Stromal cell of bone marrow (primary cell): Measurements from ENCODE around the gene TENM3.
A peak's percentile ranks its signal among the peaks of the same experiment; 100 is the strongest.
"Not testable (repeated sequence)": the region's sequence is repeated elsewhere in the genome, so short reads cannot be mapped to it uniquely, and the experiment has no call there.

ENCODE experiments used
- DNase-seq: peaks from one replicate; pipeline ENCODE4 v3.0.0-alpha.2; 2012; ENCODE audit warnings: low read depth

TENM3 gene

DNA sequence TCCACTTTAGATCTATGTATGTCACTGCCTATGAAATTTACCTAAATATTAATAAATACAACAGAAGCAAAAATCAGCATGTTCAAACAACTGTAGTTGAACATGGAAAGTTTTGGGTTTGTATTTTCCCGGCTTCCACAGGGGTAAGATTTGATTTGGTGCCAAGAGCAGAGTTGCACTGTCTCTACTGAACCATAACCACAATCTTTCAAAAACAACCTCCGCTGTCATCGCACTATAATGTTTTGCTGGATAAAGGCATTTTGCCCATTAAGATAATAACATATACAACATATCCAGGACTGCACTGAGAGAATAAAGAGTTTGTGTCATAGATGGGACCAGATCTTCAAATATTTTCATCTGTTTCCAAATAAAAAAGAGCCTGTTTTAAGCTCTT is 94.9 kb downstream of the TENM3 start:
- DNase-seq, result no peak

DNA sequence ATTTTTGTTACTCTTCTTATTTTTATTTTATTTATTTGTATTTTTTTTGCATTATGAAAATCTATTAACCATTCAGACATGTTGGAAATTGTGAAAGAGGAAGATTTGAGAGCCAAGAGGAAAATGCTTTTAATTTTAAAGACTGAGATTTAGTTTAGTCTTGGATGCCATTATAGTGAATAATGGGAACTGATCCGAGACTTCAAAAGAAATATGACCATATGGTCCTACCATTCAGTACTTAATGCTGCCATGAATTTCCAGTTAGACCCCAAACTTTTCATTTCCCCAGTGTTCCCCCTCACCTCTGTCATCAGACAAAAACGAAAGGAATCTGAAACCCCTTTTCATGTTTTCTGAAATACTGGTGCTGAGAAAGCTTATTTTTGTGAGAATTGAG is 95.5 kb downstream of the TENM3 start:
- no peak for DNase-seq

GRCh38 chr4:182339221-182339641 is 96.0 kb downstream of the TENM3 start:
- DNase-seq, result no peak

GRCh38 chr4:182343453-182343852 is 100.3 kb downstream of the TENM3 start:
- DNase-seq, result no peak

DNA sequence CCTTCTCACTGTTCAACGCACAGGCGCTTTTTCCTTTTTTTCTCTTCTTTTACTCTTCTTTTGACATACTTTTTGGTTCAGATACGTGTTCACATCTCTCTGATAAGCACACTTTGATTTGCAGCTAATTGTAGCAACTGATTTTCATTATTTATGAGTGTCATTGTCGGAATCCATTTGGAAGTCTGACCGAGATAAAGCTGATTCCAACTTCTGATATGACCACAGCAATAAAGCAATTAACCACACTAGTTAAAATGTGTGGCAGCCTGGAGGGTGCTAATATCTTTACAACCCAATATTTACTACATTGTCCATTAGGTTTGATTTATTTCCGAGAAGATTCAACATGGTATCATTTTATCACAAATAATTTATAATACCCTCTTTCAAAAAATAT is 101.8 kb downstream of the TENM3 start:
- no peak for DNase-seq

DNA sequence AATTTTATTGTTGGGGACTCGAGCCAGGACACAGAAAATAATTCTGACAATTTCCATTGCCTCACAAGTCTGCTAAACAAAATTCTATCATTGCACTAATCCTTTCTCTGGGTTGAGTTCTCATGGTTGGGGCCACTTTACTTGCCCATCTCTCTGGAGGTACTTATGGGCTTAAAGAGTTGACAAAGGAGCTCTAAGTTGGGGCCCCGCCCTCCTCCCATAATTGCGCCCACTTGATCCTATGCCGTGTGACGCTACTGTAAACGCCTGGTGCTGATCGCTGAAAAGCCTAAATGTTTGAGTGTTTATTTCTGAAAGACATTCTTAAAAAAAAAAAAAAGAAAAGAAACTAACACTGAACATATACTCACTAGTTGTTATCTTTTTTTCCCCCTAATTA is 103.0 kb downstream of the TENM3 start:
- DNase-seq, result no peak

DNA sequence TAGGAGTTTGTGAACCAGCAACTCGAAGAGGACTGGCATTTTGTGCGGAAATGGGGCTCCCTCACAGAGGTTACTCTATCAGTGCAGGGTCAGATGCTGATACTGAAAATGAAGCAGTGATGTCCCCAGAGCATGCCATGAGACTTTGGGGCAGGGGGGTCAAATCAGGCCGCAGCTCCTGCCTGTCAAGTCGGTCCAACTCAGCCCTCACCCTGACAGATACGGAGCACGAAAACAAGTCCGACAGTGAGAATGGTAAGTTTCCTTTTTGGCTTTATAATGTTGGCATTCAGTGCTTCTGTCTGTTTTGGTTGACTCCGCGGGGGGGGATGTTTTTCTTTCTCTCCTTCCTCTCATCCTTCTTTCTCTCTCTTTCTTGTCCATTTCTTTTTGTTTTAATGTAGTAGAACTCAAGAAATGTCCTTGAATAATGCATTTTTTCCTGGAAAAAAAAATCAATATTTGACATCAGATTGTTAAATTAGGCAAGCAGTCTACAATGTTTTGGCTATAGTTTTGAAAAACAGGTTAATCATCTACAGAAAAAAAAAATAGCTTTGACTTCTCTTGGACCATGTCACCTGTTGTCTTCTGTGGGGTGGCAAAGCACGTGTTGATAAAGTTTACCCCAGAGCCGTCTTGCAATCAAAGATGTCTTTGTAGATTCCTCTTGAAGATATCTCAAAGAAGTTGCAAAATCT is 103.6 kb downstream of the TENM3 start:
- no peak for DNase-seq

GRCh38 chr4:182348779-182349326 is 105.7 kb downstream of the TENM3 start:
- no peak for DNase-seq

DNA sequence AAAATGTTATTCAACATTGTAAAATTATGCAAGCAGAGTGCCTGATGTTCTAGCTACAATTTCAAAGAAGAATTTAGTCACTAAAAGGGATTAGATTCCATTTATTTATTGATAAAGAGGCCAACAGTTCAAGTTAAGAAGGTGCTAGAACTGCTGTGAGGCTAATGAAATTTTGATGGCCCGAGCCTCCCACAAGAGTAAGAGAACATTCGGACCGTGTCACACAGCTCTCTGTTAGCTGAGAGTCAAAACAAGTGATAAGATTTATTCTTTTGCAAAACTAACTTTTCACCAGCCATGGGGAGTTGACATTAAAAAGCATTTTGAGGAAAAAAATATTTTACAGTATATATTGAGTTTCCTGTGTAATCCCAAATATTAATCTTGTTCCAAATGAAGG is 106.8 kb downstream of the TENM3 start:
- DNase-seq, result no peak

GRCh38 chr4:182351485-182351884 is 108.3 kb downstream of the TENM3 start:
- DNase-seq, result no peak

DNA sequence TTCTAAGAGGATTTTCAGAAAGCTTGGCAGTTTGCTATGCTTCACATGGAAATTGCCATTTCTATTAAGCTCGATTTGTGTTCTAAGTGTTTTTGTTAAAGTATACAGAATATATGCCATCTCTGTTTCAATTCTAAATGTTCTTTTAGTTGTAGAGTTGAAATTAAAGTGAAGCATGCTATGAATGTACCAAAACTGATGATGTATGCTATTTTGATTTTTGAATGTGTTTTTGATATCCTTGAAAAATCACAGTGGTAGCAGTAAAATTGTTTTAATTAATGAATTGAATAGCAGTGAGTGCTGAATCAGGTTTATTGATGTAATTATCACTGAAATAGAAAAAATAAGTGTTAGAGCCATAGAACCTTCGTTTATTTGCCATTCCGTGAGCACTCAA is 110.9 kb downstream of the TENM3 start:
- DNase-seq, result no peak

DNA sequence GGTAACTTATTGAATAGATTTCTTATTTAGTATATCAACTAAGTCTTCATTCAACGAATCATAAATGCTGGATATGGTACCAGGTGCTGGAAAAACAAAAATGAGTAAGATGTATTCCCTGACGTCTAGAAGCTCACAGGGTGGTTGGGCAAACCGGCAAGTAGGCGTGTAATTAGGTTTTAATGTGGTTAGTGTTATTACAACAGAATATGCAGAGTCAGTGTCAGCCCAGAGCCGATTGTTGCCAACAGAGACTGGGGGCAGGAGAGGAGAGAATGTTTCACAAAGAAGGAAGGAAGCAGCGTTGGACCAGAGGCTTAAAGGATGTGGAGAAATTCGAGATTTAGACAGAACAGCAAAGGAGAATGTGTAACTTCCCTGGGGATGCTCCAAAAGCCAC is 111.7 kb downstream of the TENM3 start:
- peak; percentile 25 for DNase-seq

DNA sequence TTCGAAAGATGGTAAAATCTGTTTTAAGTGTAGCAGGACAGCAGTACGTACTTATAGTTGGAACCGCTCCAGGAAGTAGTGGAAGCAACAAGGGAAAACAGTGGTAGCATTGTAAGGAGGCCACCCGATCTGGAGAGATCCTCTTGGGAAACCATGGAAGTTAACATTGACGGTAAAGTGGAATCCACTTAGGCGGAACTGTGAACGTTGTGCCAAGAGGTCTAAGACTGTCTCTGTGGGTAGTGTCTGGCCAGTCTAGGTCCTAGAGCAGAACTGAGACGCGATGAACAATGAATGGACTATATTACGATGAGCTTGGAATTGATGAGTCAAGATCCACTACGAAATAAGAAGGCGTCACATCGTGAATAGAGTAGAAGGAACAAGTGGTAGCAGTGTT is 124.0 kb downstream of the TENM3 start:
- no peak for DNase-seq

DNA sequence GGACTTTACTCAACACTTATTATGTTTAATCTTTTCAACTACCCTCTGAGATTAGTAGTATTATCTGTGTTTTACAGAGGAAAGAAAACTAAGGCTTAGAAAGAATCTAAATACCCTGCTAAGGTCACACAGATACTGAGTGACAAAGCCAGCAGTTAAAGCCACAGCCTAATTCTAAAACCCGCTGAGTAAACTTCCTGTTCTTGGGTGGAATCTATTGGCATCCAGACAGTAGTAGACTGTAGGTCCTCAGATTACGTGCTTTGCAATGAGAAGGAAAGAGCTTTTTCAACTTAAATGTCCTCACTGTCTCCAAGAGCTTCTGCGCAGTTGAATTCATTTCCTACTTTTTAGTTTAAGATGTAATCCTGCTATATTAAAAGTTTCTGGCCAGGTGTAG is 126.0 kb downstream of the TENM3 start:
- DNase-seq, result peak; percentile 9

DNA sequence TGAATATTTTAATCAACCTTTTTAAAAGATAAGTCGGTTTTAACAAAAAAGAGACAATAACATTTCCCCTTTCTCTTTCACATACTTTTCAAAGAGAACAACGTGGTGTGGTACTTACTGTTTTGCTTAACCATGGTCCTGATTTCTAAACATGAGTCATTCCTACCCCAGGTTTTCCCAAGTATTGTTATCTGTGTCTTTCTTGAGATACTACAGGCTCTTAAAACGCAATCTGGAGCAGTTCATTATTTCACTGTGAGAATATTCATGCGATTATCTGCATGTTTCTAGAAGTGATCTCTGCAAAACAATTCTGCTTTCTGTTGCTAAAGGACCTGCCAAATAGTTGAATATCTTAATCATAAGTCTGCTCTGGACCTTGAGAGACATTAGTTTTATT is 127.3 kb downstream of the TENM3 start:
- DNase-seq, result no peak

DNA sequence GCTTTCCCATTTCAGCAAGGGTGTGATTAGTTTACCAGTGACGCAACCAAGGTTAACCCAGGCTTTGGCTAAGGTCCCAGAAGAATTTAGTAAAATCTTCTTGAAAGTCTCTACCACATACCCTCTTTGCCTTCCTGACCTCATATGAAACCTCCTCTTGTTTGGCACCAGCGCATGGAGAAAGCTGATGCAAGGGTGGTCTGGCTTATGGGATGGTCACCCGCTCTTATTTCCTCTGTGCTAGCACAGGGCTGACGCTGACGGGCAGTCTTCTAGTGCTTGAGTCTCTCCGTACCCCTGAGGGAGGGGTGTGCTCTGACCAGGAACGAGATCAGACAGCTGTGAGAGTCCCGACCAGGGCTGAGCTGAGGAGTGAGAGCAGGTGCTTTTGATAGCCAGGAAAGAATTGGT is 137.6 kb downstream of the TENM3 start:
- peak; percentile 18 for DNase-seq

GRCh38 chr4:182382941-182383340 is 139.7 kb downstream of the TENM3 start:
- no peak for DNase-seq

- DNase-seq, result no peak
These were observed 141.5 kb downstream of the TENM3 start for GRCh38 chr4:182384631-182385091.

DNA sequence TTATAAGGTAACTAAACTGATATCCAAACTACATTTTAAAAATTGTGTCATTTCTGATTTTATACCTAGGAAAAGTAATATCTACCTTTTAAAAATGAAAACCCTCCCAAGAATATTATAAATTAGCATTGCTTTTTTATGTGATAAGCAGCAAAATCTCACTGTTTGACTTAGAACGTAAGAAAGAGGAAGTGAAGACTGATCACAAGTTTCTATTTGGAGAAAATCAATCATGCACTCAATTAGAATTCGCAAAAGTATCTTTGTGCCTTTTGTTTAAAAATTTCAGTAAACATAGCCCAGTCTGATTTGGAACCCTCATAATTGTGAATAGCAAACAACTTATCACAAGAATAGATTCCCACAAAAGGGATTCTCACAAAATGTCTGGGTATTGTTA is 142.7 kb downstream of the TENM3 start:
- no peak for DNase-seq

DNA sequence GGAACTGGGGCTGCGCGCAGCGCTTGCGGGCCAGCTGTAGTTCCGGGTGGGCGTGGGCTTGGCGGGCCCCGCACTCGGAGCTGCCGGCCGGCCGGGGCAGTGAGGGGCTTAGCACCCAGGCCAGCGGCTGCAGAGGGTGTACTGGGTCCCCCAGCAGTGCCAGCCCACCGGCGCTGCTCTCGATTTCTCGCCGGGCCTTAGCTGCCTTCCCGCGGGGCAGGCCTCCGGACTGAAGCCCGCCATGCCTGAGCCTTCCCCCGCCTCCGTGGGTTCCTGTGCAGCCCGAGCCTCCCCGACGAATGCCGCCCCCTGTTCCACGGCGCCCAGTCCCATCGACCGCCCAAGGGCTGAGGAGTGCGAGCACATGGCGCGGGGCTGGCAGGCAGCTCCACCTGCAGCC is 143.4 kb downstream of the TENM3 start:
- not testable (repeated sequence) for DNase-seq

DNA sequence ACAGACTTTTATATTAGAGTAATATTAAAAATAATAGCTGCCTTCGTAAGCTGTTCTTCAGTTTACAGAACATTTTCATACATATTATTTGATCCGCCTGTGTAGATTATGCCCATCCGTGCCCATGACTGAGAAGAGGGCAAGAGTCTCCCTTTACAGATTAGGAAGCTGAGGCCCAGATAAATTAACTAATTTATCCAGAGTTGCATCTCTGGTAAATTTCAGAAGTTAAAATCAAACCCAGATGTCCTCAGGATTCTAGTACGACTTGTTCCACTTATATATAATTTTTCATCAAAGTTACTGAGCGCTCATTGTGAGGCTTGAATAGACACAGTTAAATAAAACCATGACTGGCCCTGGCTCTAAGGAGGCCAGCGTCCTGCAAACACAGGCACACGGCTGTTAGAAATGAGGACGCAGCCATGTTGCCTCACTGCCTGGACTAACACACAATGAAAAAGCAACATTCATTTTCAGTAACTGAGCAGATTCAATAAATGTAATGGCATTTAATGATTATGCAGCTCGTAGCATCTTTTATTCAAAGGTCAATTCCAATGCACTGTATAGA is 148.0 kb downstream of the TENM3 start:
- no peak for DNase-seq

DNA sequence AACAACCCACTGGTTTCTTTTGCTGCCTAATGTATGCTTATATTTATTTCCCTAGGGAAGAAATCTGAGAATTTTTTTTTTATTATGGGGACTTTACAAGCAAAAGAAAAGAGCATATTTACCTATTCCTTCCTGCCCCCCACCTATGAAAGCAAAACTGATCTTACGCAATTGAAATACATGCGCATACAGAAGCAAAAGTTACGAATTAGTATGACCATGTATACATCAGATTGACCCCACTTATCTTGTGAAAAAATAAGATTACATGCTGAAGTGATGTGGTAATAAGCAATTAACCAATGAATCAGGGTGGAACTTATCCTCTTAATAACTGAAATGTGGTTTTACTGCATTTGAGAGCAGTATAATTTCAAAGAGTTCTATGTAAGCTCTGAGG is 151.0 kb downstream of the TENM3 start:
- DNase-seq, result no peak

- no peak for DNase-seq
These were observed 156.9 kb downstream of the TENM3 start for GRCh38 chr4:182400081-182400480.

- DNase-seq, result no peak
These were observed 157.6 kb downstream of the TENM3 start for GRCh38 chr4:182400790-182401189.
